HEK293 (cell line): Measurements from ENCODE around the gene ASXL1.

Experiments used
- CTCF ChIA-PET: fragments of 350-600 bp; formaldehyde crosslinking; extraction: SDS; loops from one replicate; lab custom pipeline; 2021; ENCODE audit warnings: antibody characterized with exemption; lab: Yijun Ruan, JAX
- POLR2A ChIA-PET: fragments of 300-600 bp; formaldehyde crosslinking; extraction: SDS; loops from one replicate; lab custom pipeline; 2020; ENCODE audit warnings: antibody characterized with exemption, inconsistent platforms; lab: Yijun Ruan, JAX
- H3K27ac ChIP-seq: fragments of 200-500 bp; sonication (Bioruptor generic); 2 replicates; pipeline ENCODE4 v1.5.1; 2014; ENCODE audit warnings: low read depth, low read length, control low read depth, inconsistent platforms; ENCODE audit errors: extremely low read depth
- H3K36me3 ChIP-seq, 2 experiments: fragments of 200-500 bp in 1 of 2; sonication (Bioruptor generic) in 1 of 2; 1 replicate in 1 of 2; 2 replicates in 1 of 2; pipeline ENCODE4 v1.5.1; 2014 to 2017; ENCODE audit warnings: inconsistent platforms in 2 of 2, low read length in 2 of 2; ENCODE audit not compliant: control insufficient read depth in 2 of 2, insufficient read depth in 1 of 2
- H3K4me1 ChIP-seq: fragments of 200-500 bp; sonication (Bioruptor generic); 2 replicates; pipeline ENCODE4 v1.5.1; 2014; ENCODE audit warnings: mild to moderate bottlenecking, low read length, inconsistent platforms; ENCODE audit not compliant: control insufficient read depth, insufficient read depth
- H3K4me3 ChIP-seq: 2 replicates; pipeline ENCODE4 v1.5.1; 2011; ENCODE audit warnings: low read depth, mild to moderate bottlenecking, control low read depth, low read length, moderate library complexity
- H3K9me3 ChIP-seq: fragments of 200-500 bp; sonication (Bioruptor generic); 2 replicates; pipeline ENCODE4 v1.5.1; 2014; ENCODE audit warnings: low read depth, low read length, inconsistent platforms; ENCODE audit not compliant: control insufficient read depth, insufficient read depth
- KLF10 ChIP-seq: fragments of 450-650 bp; IDR thresholded peaks from 2 replicates; pipeline ENCODE4 v1.5.1; 2018; ENCODE audit warnings: missing biosample characterization, mild to moderate bottlenecking, missing genetic modification characterization
- MEIS1 ChIP-seq: sonication (generic); formaldehyde crosslinking; IDR thresholded peaks from 2 replicates; pipeline ENCODE4 v1.8.1; 2022; ENCODE audit warnings: missing genetic modification reagents, mild to moderate bottlenecking, borderline replicate concordance
- PRDM4 ChIP-seq: fragments of 450-650 bp; formaldehyde crosslinking; IDR thresholded peaks from 2 replicates; pipeline ENCODE4 v1.5.1; 2017; ENCODE audit warnings: missing biosample characterization, missing genetic modification characterization
- PRDM6 ChIP-seq: fragments of 450-650 bp; formaldehyde crosslinking; IDR thresholded peaks from 2 replicates; pipeline ENCODE4 v1.5.1; 2017; ENCODE audit warnings: missing biosample characterization, missing genetic modification characterization
- SETDB1 ChIP-seq: IDR thresholded peaks from one replicate; pipeline ENCODE4 v1.6.1; 2017; ENCODE audit warnings: mild to moderate bottlenecking, low read length, moderate library complexity, mixed read lengths; ENCODE audit not compliant: insufficient read length
- SP7 ChIP-seq: fragments of 450-650 bp; formaldehyde crosslinking; IDR thresholded peaks from 2 replicates; pipeline ENCODE4 v1.5.1; 2016; ENCODE audit warnings: missing biosample characterization, missing genetic modification characterization
- ZBTB8A ChIP-seq: fragments of 450-650 bp; formaldehyde crosslinking; IDR thresholded peaks from 2 replicates; pipeline ENCODE4 v1.5.1; 2016; ENCODE audit warnings: missing biosample characterization, missing genetic modification characterization
- ZFP69B ChIP-seq: fragments of 450-650 bp; formaldehyde crosslinking; IDR thresholded peaks from 2 replicates; pipeline ENCODE4 v1.5.1; 2016; ENCODE audit warnings: missing biosample characterization, missing genetic modification characterization
- ZNF140 ChIP-seq: fragments of 450-650 bp; formaldehyde crosslinking; IDR thresholded peaks from 2 replicates; pipeline ENCODE4 v1.5.1; 2016; ENCODE audit warnings: missing biosample characterization, missing genetic modification characterization
- ZNF202 ChIP-seq: fragments of 450-650 bp; formaldehyde crosslinking; IDR thresholded peaks from 2 replicates; pipeline ENCODE4 v1.5.1; 2016; ENCODE audit warnings: missing biosample characterization, missing genetic modification characterization, borderline replicate concordance
- ZNF223 ChIP-seq: fragments of 450-650 bp; formaldehyde crosslinking; IDR thresholded peaks from 2 replicates; pipeline ENCODE4 v1.5.1; 2016; ENCODE audit warnings: missing biosample characterization, missing genetic modification characterization
- ZNF239 ChIP-seq: fragments of 450-650 bp; formaldehyde crosslinking; IDR thresholded peaks from 2 replicates; pipeline ENCODE4 v1.5.1; 2016; ENCODE audit warnings: missing biosample characterization, missing genetic modification characterization
- ZNF350 ChIP-seq: fragments of 450-650 bp; formaldehyde crosslinking; IDR thresholded peaks from 2 replicates; pipeline ENCODE4 v1.5.0; 2017; ENCODE audit warnings: missing biosample characterization, mild to moderate bottlenecking, missing genetic modification characterization
- ZNF544 ChIP-seq: fragments of 450-650 bp; formaldehyde crosslinking; IDR thresholded peaks from 2 replicates; pipeline ENCODE4 v1.5.0; 2017; ENCODE audit warnings: missing biosample characterization, missing genetic modification characterization
- ZNF571 ChIP-seq: fragments of 450-650 bp; formaldehyde crosslinking; IDR thresholded peaks from 2 replicates; pipeline ENCODE4 v1.5.0; 2017; ENCODE audit warnings: missing biosample characterization, missing genetic modification characterization
- ZNF585B ChIP-seq: fragments of 450-650 bp; formaldehyde crosslinking; IDR thresholded peaks from 2 replicates; pipeline ENCODE4 v1.5.1; 2016; ENCODE audit warnings: missing biosample characterization, missing genetic modification characterization
- ZNF626 ChIP-seq: fragments of 450-650 bp; sonication (Bioruptor Pico); formaldehyde crosslinking; IDR thresholded peaks from 2 replicates; pipeline ENCODE4 v1.5.1; 2018; ENCODE audit warnings: missing biosample characterization, missing genetic modification characterization, inconsistent platforms
- ZNF629 ChIP-seq: fragments of 450-650 bp; formaldehyde crosslinking; IDR thresholded peaks from 2 replicates; pipeline ENCODE4 v1.5.1; 2017; ENCODE audit warnings: missing biosample characterization, missing genetic modification characterization
- ZNF76 ChIP-seq: fragments of 450-650 bp; formaldehyde crosslinking; IDR thresholded peaks from 2 replicates; pipeline ENCODE4; 2016; ENCODE audit warnings: low read depth, missing biosample characterization, missing genetic modification characterization, borderline replicate concordance
- ZNF776 ChIP-seq: fragments of 450-650 bp; formaldehyde crosslinking; IDR thresholded peaks from 2 replicates; pipeline ENCODE4 v1.5.0; 2017; ENCODE audit warnings: missing biosample characterization, missing genetic modification characterization, borderline replicate concordance
- ZNF830 ChIP-seq: fragments of 450-650 bp; IDR thresholded peaks from 2 replicates; pipeline ENCODE4 v1.5.0; 2018; ENCODE audit warnings: missing biosample characterization, missing genetic modification characterization, low read depth, mild to moderate bottlenecking, moderate library complexity

Gene ASXL1

GRCh38 chr20:32391003-32391402, 32.9 kb downstream of the ASXL1 start:
- Histone ChIP-seq H3K27ac (no peak overlapping the region), H3K9me3 (no peaks in the 10 kb centered on the region), H3K4me1 (no peaks in the 10 kb centered on the region), H3K36me3 (peaks cover 9 to 19% of the 10 kb centered on the region in 2 experiments; a peak in 2 of 3 replicates), H3K4me3 (no peak overlapping the region)
- ChIA-PET CTCF (interaction anchor here (0.7 kb wide), 1 partner anchor 344 kb away, joined by 3 read pairs; no protein-coding TSS in a partner anchor), POLR2A (no interaction called here)
- TF ChIP-seq PRDM4 (tag by site-specific recombination) (no peak), ZNF626 (no peak)

- Histone ChIP-seq H3K4me1 (no peaks in the 10 kb centered on the region), H3K9me3 (no peaks in the 10 kb centered on the region), H3K27ac (no peak overlapping the region), H3K4me3 (no peak overlapping the region), H3K36me3 (peaks cover 12 to 19% of the 10 kb centered on the region in 2 experiments; a peak in 2 of 3 replicates)
- ChIA-PET CTCF (interaction anchor here (1.2 to 1.5 kb wide), 2 partner anchors 10 to 258 kb away, joined by 3 to 5 read pairs; no protein-coding TSS in a partner anchor), POLR2A (no interaction called here)
- TF ChIP-seq ZFP69B: no peak
- TF ChIP-seq SETDB1: peak; percentile 86
- TF ChIP-seq ZNF776 (tag by site-specific recombination): no peak
- TF ChIP-seq ZNF202 (tag by site-specific recombination): no peak
- no peak for TF ChIP-seq SP7 (tag by site-specific recombination)
- no peak for TF ChIP-seq ZBTB8A (tag by site-specific recombination)
- TF ChIP-seq ZNF350 (tag by site-specific recombination): no peak
- no peak for TF ChIP-seq ZNF830 (tag by site-specific recombination)
Observed at GRCh38 chr20:32395066-32395465, 36.9 kb downstream of the ASXL1 start.

GRCh38 chr20:32396646-32397160, 38.6 kb downstream of the ASXL1 start:
- CTCF ChIA-PET: interaction anchor here (0.7 to 1.0 kb wide), 2 partner anchors 10 to 12 kb away, joined by 3 read pairs; no protein-coding TSS in a partner anchor
- no peak overlapping the region for H3K27ac ChIP-seq
- no peaks in the 10 kb centered on the region for H3K4me1 ChIP-seq
- TF ChIP-seq PRDM6 (tag by site-specific recombination) (peak; percentile 82), ZNF629 (tag by site-specific recombination) (0 out of 2 replicates have a peak, but pooled peaks have one; percentile 13), KLF10 (no peak)
- no peaks in the 10 kb centered on the region for H3K9me3 ChIP-seq
- H3K36me3 ChIP-seq: peaks cover 6 to 7% of the 10 kb centered on the region in 2 experiments; a peak in 2 of 3 replicates
- H3K4me3 ChIP-seq: no peak overlapping the region
- POLR2A ChIA-PET: no interaction called here

GRCh38 chr20:32397567-32398084, 39.5 kb downstream of the ASXL1 start:
- POLR2A ChIA-PET: no interaction called here
- Histone ChIP-seq H3K4me1 (no peaks in the 10 kb centered on the region), H3K36me3 (peaks cover 7 to 9% of the 10 kb centered on the region in 2 experiments; a peak in 2 of 3 replicates), H3K4me3 (no peak overlapping the region), H3K9me3 (no peaks in the 10 kb centered on the region), H3K27ac (no peak overlapping the region)
- CTCF ChIA-PET: interaction anchor here (0.8 kb wide), 1 partner anchor 87 kb away, joined by 3 read pairs; no protein-coding TSS in a partner anchor
- TF ChIP-seq ZNF830 (tag by site-specific recombination) (no peak), ZNF571 (tag by site-specific recombination) (no peak), MEIS1 (CRISPR knock-in tag) (no peak), ZNF76 (tag by site-specific recombination) (no peak), ZNF223 (tag by site-specific recombination) (no peak), ZNF544 (tag by site-specific recombination) (no peak), ZNF585B (tag by site-specific recombination) (no peak), ZNF140 (tag by site-specific recombination) (no peak), ZNF239 (tag by site-specific recombination) (no peak)
